Stimulated activated CD8-positive, alpha-beta memory T cell treated with anti-CD3 and anti-CD28 coated beads, Interleukin-15, amount 100 ng/mL, for 24 hours (primary cell): Measurements from ENCODE around the gene KBTBD6.
"Not testable (repeated sequence)": the region's sequence is repeated elsewhere in the genome, so short reads cannot be mapped to it uniquely, and the experiment has no call there.

Experiments used
- DNase-seq: peaks from one replicate; pipeline ENCODE4 v3.0.0-alpha.2; 2020; ENCODE audit warnings: low read depth

The KBTBD6 gene

GRCh38 chr13:41133951-41134350, 1.3 kb upstream of the KBTBD6 start:
- DNase-seq, result no peak

- not testable (repeated sequence) for DNase-seq
Observed at GRCh38 chr13:41131660-41132511, 716 bp downstream of the KBTBD6 start.

- not testable (repeated sequence) for DNase-seq
Observed at GRCh38 chr13:41131189-41131588, 1.4 kb downstream of the KBTBD6 start.

- DNase-seq, result no peak
Observed at GRCh38 chr13:41130356-41130755, 2.2 kb downstream of the KBTBD6 start.

GRCh38 chr13:41127701-41128100, 4.9 kb downstream of the KBTBD6 start:
- DNase-seq, result no peak

GRCh38 chr13:41122838-41123237, 9.8 kb downstream of the KBTBD6 start:
- DNase-seq, result no peak

GRCh38 chr13:41117869-41118268, 14.7 kb downstream of the KBTBD6 start:
- no peak for DNase-seq

- no peak for DNase-seq
Observed at GRCh38 chr13:41111454-41111853, 21.1 kb downstream of the KBTBD6 start.

GRCh38 chr13:41107584-41108014, 25.0 kb downstream of the KBTBD6 start:
- DNase-seq, result no peak

- DNase-seq, result no peak
Observed at GRCh38 chr13:41107104-41107571, 25.5 kb downstream of the KBTBD6 start.

- DNase-seq, result no peak
Observed at GRCh38 chr13:41099986-41100385, 32.6 kb downstream of the KBTBD6 start.

- DNase-seq, result no peak
Observed at GRCh38 chr13:41098761-41099160, 33.8 kb downstream of the KBTBD6 start.

- not testable (repeated sequence) for DNase-seq
Observed at GRCh38 chr13:41095681-41096080, 36.9 kb downstream of the KBTBD6 start.

GRCh38 chr13:41085961-41086585, 46.5 kb downstream of the KBTBD6 start:
- no peak for DNase-seq

GRCh38 chr13:41079725-41080124, 52.9 kb downstream of the KBTBD6 start:
- no peak for DNase-seq
